Immature natural killer cell (primary cell): Measurements from ENCODE around the gene TRDMT1. TPM values are rescaled to one million over a fixed set of nuclear protein-coding genes. Genes with fewer than 3 reads are reported as not detected.

Experiments used
- DNase-seq, 3 donors: peaks; one replicate each; pipeline ENCODE4 v3.0.0; 2022; ENCODE audit warnings: mixed read lengths in 1 of 3
- H3K27ac Mint-ChIP-seq, 6 donors: one replicate each; pipeline ENCODE4 v1.8.0; 2020; ENCODE audit warnings: mixed read lengths in 6 of 6, mild to moderate bottlenecking in 5 of 6, inconsistent platforms in 4 of 6, moderate library complexity in 3 of 6
- H3K27me3 Mint-ChIP-seq, 3 donors: one replicate each; pipeline ENCODE4 v1.8.0; 2020 to 2021; ENCODE audit warnings: low read depth in 3 of 3, mild to moderate bottlenecking in 3 of 3, mixed read lengths in 3 of 3, moderate library complexity in 3 of 3, inconsistent platforms in 1 of 3
- H3K36me3 Mint-ChIP-seq, 3 donors: one replicate each; pipeline ENCODE4 v1.8.0; 2020; ENCODE audit warnings: mixed read lengths in 3 of 3, inconsistent platforms in 2 of 3, mild to moderate bottlenecking in 2 of 3
- H3K4me1 Mint-ChIP-seq, 2 donors: one replicate each; pipeline ENCODE4 v1.8.0; 2020; ENCODE audit warnings: inconsistent platforms in 2 of 2, mild to moderate bottlenecking in 2 of 2, mixed read lengths in 2 of 2, moderate library complexity in 1 of 2
- H3K4me3 Mint-ChIP-seq, 5 donors: one replicate each; pipeline ENCODE4 v1.8.0; 2020; ENCODE audit warnings: mild to moderate bottlenecking in 5 of 5, mixed read lengths in 5 of 5, inconsistent platforms in 3 of 5, moderate library complexity in 3 of 5
- H3K9me3 Mint-ChIP-seq, 6 donors: one replicate each; pipeline ENCODE4 v1.8.0; 2020; ENCODE audit warnings: mild to moderate bottlenecking in 6 of 6, mixed read lengths in 6 of 6, inconsistent platforms in 4 of 6, moderate library complexity in 3 of 6
- polyA plus RNA-seq, 3 donors: library from polyadenylated mRNA; unstranded; fragments of 300-500 nt; fragmentation: Illumina TruSeq; gene quantifications; one replicate each; pipeline ENCODE4 v1.2.3, GENCODE V29; 2021

The TRDMT1 gene
- polyA plus RNA-seq: 1 to 10 TPM; 1.4 to 7.8 (median 3.6) TPM

DNA sequence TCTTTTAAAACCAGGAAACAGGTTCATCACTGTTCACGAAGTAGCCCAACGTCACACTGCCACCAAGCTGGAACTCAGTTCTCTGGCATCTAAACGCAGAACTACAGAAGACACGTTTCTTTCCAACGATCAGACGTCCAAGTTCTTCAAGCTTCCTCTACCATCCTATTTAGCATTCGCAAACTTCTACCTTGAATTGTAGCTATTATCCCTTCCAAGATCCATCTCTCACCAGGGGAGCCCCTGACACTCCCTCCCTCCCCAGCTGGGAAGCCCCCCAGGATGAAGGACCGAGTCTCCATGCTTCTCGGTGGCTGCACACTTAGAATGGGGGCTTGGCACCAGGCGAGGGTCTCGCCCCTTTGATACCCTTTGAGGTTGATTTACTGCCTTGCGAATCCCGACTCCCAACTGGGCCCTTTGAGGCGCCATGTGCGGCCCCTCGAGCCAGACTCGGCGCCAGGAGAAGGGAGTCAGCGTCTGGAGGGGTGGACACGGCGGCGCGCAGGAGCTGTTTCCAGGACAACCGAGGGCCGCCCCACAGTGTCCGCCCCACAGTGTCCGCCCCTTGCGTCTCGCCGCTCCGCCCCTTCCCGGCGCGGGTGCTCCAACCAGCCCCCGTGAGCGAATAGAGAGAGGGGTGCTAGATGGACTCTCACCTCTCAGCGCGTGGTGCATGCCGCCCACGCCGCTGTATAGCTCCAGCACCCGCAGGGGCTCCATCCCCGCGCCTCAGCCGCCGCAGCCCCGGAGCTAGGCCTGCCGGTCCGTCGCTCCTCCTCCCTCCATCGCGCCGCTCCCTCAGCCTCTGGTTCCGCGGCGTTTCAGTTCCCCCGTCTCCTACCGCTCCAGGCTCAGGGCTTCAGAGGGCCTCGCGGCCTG is at the start of gene TRDMT1:
TSS of gene TRDMT1 (minus strand) at position 761 of the 882 bp plus-strand sequence. CDS start at position 723, 38 bp downstream.
- Mint-ChIP-seq H3K36me3 (no peaks in the 10 kb centered on the region), H3K27me3 (peaks cover 1 to 9% (median 7%) of the 10 kb centered on the region in 3 donors), H3K4me3 (peak within 1 kb of the TSS; percentile 90 to 99 (median 97)), H3K9me3 (no peaks in the 10 kb centered on the region), H3K4me1 (peaks cover 23 to 36% of the 10 kb centered on the region in 2 donors), H3K27ac (peak within 1 kb of the TSS; percentile 92 to 98 (median 95))
- DNase-seq: peak; percentile 84 to 86 (median 85)

- Mint-ChIP-seq H3K9me3 (no peaks in the 10 kb centered on the region), H3K27ac (no peak overlapping the region), H3K4me1 (no peaks in the 10 kb centered on the region), H3K4me3 (no peak overlapping the region), H3K36me3 (peaks cover 0 to 5% (median 0%) of the 10 kb centered on the region in 3 donors), H3K27me3 (peaks cover 0 to 4% (median 1%) of the 10 kb centered on the region in 3 donors)
- no peak for DNase-seq
Observed at GRCh38 chr10:17250736-17251135, 49.3 kb upstream of the TRDMT1 start.

GRCh38 chr10:17249820-17250219 is 48.3 kb upstream of the TRDMT1 start:
- Mint-ChIP-seq H3K27me3 (peaks cover 0 to 4% (median 1%) of the 10 kb centered on the region in 3 donors), H3K9me3 (no peaks in the 10 kb centered on the region), H3K4me1 (no peaks in the 10 kb centered on the region), H3K27ac (no peak overlapping the region), H3K36me3 (peaks cover 0 to 5% (median 0%) of the 10 kb centered on the region in 3 donors), H3K4me3 (no peak overlapping the region)
- no peak for DNase-seq

- no peak for DNase-seq
Observed at GRCh38 chr10:17248964-17249363, 47.5 kb upstream of the TRDMT1 start.

GRCh38 chr10:17247210-17247609 is 45.7 kb upstream of the TRDMT1 start:
- no peaks in the 10 kb centered on the region for H3K9me3 Mint-ChIP-seq
- peaks cover 0 to 4% (median 1%) of the 10 kb centered on the region in 3 donors for H3K27me3 Mint-ChIP-seq
- no peak for DNase-seq
- no peak overlapping the region for H3K4me3 Mint-ChIP-seq
- H3K36me3 Mint-ChIP-seq: peaks cover 0 to 5% (median 0%) of the 10 kb centered on the region in 3 donors
- H3K4me1 Mint-ChIP-seq: no peaks in the 10 kb centered on the region
- H3K27ac Mint-ChIP-seq: no peak overlapping the region

More at GRCh38 chr10:17248964-17249363, 47.5 kb upstream of the TRDMT1 start:
- H3K4me1 Mint-ChIP-seq: no peaks in the 10 kb centered on the region
- peaks cover 0 to 5% (median 0%) of the 10 kb centered on the region in 3 donors for H3K36me3 Mint-ChIP-seq
- H3K4me3 Mint-ChIP-seq: no peak overlapping the region
- no peaks in the 10 kb centered on the region for H3K9me3 Mint-ChIP-seq
- H3K27me3 Mint-ChIP-seq: peaks cover 0 to 4% (median 1%) of the 10 kb centered on the region in 3 donors
- no peak overlapping the region for H3K27ac Mint-ChIP-seq

DNA sequence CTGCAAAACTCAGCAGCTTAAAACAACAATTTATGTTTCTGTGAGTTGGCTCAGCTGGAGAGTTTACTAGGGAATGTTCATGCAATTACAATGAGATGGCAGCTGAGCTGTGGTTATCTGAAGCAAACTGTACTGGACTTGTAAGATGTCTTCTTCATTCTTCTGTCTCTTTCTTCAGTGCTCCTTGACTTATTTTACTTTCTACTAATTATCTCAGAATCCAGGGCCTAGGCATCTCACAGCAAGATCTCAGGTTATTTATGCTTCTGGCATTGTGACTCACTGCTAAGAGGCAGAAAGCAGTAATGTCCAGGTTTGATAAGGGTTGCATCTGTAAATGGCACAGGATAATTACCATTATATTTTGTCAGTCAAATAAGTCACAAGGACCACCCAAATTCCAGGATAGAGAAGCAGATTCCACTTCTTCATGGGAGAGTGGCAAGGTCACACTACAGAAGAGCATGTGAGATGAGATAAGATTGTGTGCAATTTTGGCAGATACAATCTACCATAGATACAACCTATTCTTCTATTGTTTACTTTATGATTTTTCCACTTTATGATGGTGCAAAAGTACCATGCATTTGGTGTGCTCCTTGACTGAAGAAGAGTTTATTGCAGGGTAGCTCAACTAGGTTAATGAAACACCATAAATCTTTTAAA is 43.4 kb upstream of the TRDMT1 start:
- Mint-ChIP-seq H3K9me3 (no peaks in the 10 kb centered on the region), H3K4me1 (no peaks in the 10 kb centered on the region), H3K4me3 (no peak overlapping the region), H3K36me3 (peaks cover 0 to 10% (median 0%) of the 10 kb centered on the region in 3 donors), H3K27ac (no peak overlapping the region), H3K27me3 (peaks cover 0 to 4% (median 1%) of the 10 kb centered on the region in 3 donors)
- no peak for DNase-seq

DNA sequence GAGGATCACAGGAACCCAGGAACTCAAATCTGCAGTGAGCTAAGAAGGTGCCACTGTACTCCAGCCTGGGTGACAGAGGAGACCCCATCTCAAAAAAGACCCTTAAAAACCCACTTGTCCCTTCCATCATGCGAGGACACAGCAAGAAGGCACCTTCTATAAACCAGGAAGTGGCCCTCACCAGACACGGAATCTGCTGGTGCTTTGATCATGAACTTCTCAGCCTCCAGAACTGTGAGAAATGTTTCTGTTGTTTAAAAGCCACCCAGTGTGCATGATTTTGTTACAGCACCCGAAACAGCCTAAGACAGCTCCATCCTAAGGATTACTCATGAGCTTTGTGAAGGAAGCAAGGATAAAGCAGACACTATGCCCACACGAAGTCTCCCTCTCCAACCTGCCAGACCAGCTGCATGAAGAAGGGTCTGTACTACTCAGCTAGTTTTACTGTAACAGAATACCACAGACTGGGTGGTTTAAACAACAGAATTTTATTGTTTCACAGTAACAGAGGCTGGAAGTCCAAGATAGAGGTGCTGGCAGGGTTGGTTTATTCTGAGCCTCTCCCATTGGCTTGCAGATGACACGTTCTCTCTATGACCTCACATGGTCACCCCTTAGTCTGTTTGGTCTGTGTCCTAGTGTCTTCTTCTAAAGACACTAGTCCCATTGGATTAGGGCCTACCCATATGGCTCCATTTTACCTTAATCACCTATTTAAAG is 40.3 kb upstream of the TRDMT1 start:
- no peaks in the 10 kb centered on the region for H3K4me1 Mint-ChIP-seq
- H3K27me3 Mint-ChIP-seq: no peaks in the 10 kb centered on the region
- no peaks in the 10 kb centered on the region for H3K9me3 Mint-ChIP-seq
- no peak overlapping the region for H3K27ac Mint-ChIP-seq
- DNase-seq: no peak
- no peak overlapping the region for H3K4me3 Mint-ChIP-seq
- H3K36me3 Mint-ChIP-seq: peaks cover 8 to 14% (median 9%) of the 10 kb centered on the region in 3 donors

GRCh38 chr10:17240616-17241015 is 39.1 kb upstream of the TRDMT1 start:
- Mint-ChIP-seq H3K27me3 (no peaks in the 10 kb centered on the region), H3K9me3 (no peaks in the 10 kb centered on the region), H3K36me3 (peaks cover 17 to 21% (median 18%) of the 10 kb centered on the region in 3 donors), H3K27ac (no peak overlapping the region), H3K4me3 (no peak overlapping the region), H3K4me1 (no peaks in the 10 kb centered on the region)
- DNase-seq: no peak

DNA sequence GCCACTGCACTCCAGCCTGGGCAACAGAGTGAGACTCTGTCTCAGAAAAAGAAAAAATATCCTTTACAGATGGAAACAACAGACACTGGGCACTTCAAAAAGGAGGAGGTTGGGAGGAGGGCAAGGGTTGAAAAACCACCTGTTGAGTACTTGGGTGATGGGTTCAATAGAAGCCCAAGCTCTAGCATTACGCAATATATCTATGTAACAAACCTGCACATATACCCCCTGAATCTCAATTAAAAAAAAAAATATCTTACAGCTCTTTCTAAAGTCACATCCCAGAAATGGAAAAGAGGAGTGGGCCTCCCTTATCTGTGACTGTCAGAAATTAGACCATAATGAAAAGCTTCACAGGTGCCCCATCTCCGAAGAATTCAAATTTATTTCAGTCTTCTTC is 38.6 kb upstream of the TRDMT1 start:
- DNase-seq: no peak
- Mint-ChIP-seq H3K36me3 (peaks cover 17 to 25% (median 19%) of the 10 kb centered on the region in 3 donors), H3K27ac (no peak overlapping the region), H3K27me3 (no peaks in the 10 kb centered on the region), H3K9me3 (no peaks in the 10 kb centered on the region), H3K4me1 (no peaks in the 10 kb centered on the region), H3K4me3 (no peak overlapping the region)

- Mint-ChIP-seq H3K27me3 (no peaks in the 10 kb centered on the region), H3K36me3 (peaks cover 20 to 30% (median 22%) of the 10 kb centered on the region in 3 donors), H3K9me3 (no peaks in the 10 kb centered on the region), H3K4me3 (no peak overlapping the region), H3K27ac (peak overlapping the region in 2 of 6 donors; percentile 17 to 62), H3K4me1 (peaks cover 0 to 1% of the 10 kb centered on the region in 2 donors)
- DNase-seq: no peak
Observed at GRCh38 chr10:17239345-17240085, 38.0 kb upstream of the TRDMT1 start.

DNA sequence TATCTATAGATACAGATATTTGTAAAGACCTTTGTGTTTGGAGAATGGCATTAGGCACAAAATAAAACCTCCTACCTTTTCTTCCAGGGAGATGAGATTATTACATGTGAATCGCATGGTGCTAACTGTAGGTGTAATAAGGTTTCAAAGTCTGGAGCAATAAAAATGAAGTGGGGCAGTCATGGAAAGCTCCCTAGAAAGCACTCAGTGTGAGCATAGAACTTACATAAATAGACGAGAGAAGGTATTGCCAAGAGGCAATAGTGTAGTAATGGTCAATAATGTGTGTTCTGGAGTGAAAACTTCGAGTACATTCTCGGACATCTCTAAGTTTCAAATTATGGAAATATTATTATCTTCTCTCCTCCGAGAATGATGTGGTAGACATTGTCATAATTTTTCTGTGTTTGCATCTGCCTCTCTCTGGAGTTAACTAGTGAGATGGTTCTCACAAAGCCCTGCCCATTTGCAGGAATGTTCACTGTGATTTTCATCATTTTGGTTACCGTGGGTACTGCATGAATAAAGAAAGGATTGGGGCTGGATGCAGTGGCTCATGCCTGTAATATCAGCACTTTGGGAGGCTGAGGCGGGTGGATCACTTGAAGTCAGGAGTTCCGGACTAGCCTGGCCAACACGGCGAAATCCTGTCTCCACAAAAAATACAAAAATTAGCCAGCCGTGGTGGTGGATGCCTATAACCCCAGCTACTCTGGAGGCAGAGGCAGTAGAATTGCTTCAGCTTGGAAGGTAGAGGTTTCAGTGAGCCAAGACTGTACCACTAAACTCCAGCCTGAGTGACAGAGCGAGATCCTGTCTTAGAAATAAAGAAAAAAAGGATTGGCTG is 37.2 kb upstream of the TRDMT1 start:
- H3K4me3 Mint-ChIP-seq: no peak overlapping the region
- peaks cover 0 to 6% of the 10 kb centered on the region in 2 donors for H3K4me1 Mint-ChIP-seq
- H3K27ac Mint-ChIP-seq: peak overlapping the region in 3 of 6 donors; percentile 1 to 58 (median 51)
- H3K9me3 Mint-ChIP-seq: no peaks in the 10 kb centered on the region
- no peak for DNase-seq
- H3K36me3 Mint-ChIP-seq: peaks cover 24 to 34% (median 26%) of the 10 kb centered on the region in 3 donors
- H3K27me3 Mint-ChIP-seq: peaks cover 0 to 3% (median 0%) of the 10 kb centered on the region in 3 donors

- H3K4me1 Mint-ChIP-seq: peaks cover 0 to 6% of the 10 kb centered on the region in 2 donors
- peak overlapping the region in 1 of 6 donors; percentile 58 for H3K27ac Mint-ChIP-seq
- DNase-seq: no peak
- no peaks in the 10 kb centered on the region for H3K9me3 Mint-ChIP-seq
- peaks cover 0 to 3% (median 0%) of the 10 kb centered on the region in 3 donors for H3K27me3 Mint-ChIP-seq
- H3K36me3 Mint-ChIP-seq: peaks cover 24 to 34% (median 26%) of the 10 kb centered on the region in 3 donors
- no peak overlapping the region for H3K4me3 Mint-ChIP-seq
Observed at GRCh38 chr10:17237915-17238444, 36.5 kb upstream of the TRDMT1 start.
